ENCODE measurements around the gene TNIP2.

TNIP2 gene

DNA sequence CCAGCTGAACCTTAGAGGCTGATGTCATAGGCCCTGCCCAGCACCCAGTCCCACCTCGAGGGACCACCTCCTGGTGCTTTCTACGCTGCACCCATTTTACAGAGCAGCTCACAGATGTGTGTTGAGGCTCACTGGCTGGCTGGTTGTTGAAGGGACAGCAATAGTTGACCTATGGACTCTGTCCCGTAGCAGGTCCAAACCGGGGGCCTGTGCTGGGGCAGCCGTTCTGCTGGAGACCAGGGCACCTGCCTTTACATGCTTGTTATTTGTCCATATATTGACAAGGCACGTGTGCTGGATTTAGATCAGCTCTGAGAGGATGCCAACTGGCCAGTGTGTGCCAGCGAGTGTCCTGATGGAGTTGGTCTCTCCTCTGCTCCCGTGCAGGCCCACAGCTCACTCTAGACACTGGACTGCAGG lies 58.1 kb downstream of the TNIP2 start:
- H3K27ac ChIP-seq (ENCODE audit: insufficient read depth, low read depth, low read length, poor library complexity, severe bottlenecking), result no peak overlapping the region
- H3K27me3 ChIP-seq (ENCODE audit: control insufficient read depth, insufficient read depth, low read length, poor library complexity, severe bottlenecking), result no peaks in the 10 kb centered on the region
- peaks cover 79% of the 10 kb centered on the region for H3K36me3 ChIP-seq (ENCODE audit: control insufficient read depth, insufficient read depth, low read length)
- no peak overlapping the region for H3K4me3 ChIP-seq (ENCODE audit: insufficient read depth, low read depth, low read length)
- no peaks in the 10 kb centered on the region for H3K9me3 ChIP-seq (ENCODE audit: control insufficient read depth, low read length)
- 95% methylated on average over 8 of the region's 8 CpGs for WGBS, 2 experiments
- H3K4me1 ChIP-seq (ENCODE audit: control insufficient read depth, insufficient read depth, low read length), result no peaks in the 10 kb centered on the region

DNA sequence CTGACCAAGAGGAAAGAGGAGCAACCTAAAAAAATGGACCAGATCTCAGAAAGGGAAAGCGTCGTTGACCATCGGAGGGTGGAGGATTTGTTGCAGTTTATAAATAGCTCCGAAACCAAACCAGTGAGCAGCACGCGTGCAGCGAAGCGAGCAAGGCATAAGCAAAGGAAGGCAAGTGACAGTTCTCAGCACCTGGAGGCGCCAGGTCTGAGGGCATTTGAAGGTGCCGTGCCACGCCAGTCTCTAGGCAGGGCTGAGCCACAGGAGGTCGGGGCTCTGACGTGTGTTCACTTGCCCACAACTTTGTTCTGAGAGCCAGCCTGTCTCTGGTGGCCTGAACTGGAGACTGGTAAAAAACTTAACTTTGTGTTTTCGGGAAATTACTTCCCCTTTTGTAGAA lies 59.7 kb downstream of the TNIP2 start:
- peaks cover 74% of the 10 kb centered on the region for H3K36me3 ChIP-seq (ENCODE audit: control insufficient read depth, insufficient read depth, low read length)
- H3K27me3 ChIP-seq (ENCODE audit: control insufficient read depth, insufficient read depth, low read length, poor library complexity, severe bottlenecking), result no peaks in the 10 kb centered on the region
- H3K4me1 ChIP-seq (ENCODE audit: control insufficient read depth, insufficient read depth, low read length), result no peaks in the 10 kb centered on the region
- WGBS, 2 experiments, result 93 to 95% methylated on average over 14 of the region's 14 CpGs
- no peak overlapping the region for H3K27ac ChIP-seq (ENCODE audit: insufficient read depth, low read depth, low read length, poor library complexity, severe bottlenecking)
- no peak overlapping the region for H3K4me3 ChIP-seq (ENCODE audit: insufficient read depth, low read depth, low read length)
- H3K9me3 ChIP-seq (ENCODE audit: control insufficient read depth, low read length), result no peaks in the 10 kb centered on the region

- peaks cover 72% of the 10 kb centered on the region for H3K36me3 ChIP-seq (ENCODE audit: control insufficient read depth, insufficient read depth, low read length)
- H3K27ac ChIP-seq (ENCODE audit: insufficient read depth, low read depth, low read length, poor library complexity, severe bottlenecking), result no peak overlapping the region
- no peaks in the 10 kb centered on the region for H3K9me3 ChIP-seq (ENCODE audit: control insufficient read depth, low read length)
- H3K4me1 ChIP-seq (ENCODE audit: control insufficient read depth, insufficient read depth, low read length), result no peaks in the 10 kb centered on the region
- H3K27me3 ChIP-seq (ENCODE audit: control insufficient read depth, insufficient read depth, low read length, poor library complexity, severe bottlenecking), result no peaks in the 10 kb centered on the region
- 93 to 99% methylated on average over 4 to 5 of the region's 5 CpGs for WGBS, 2 experiments
- no peak overlapping the region for H3K4me3 ChIP-seq (ENCODE audit: insufficient read depth, low read depth, low read length)
Observed at GRCh38 chr4:2695346-2696060, 60.6 kb downstream of the TNIP2 start.

DNA sequence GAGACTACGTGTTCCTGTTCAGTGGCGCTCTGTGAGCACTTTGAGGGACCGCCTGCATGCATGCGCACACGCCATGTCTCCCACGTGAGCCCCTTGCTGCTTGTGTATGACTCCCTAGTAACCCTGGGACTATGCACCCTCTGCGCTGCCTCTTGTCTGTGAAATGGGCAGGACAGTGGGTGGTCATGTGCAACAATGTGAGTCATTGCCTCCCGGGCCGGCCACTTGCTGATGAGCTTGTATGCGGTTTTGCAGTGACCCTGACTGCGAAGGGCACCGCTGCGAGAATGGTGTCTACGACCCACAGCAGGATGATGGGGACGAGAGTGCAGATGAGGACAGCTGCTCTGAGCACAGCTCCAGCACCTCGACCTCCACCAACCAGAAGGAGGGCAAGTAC lies 61.4 kb downstream of the TNIP2 start:
- H3K36me3 ChIP-seq (ENCODE audit: control insufficient read depth, insufficient read depth, low read length), result peaks cover 66% of the 10 kb centered on the region
- no peaks in the 10 kb centered on the region for H3K9me3 ChIP-seq (ENCODE audit: control insufficient read depth, low read length)
- WGBS, 2 experiments, result 95 to 96% methylated on average over 16 of the region's 16 CpGs
- no peaks in the 10 kb centered on the region for H3K27me3 ChIP-seq (ENCODE audit: control insufficient read depth, insufficient read depth, low read length, poor library complexity, severe bottlenecking)
- H3K4me1 ChIP-seq (ENCODE audit: control insufficient read depth, insufficient read depth, low read length), result no peaks in the 10 kb centered on the region
- no peak overlapping the region for H3K27ac ChIP-seq (ENCODE audit: insufficient read depth, low read depth, low read length, poor library complexity, severe bottlenecking)
- no peak overlapping the region for H3K4me3 ChIP-seq (ENCODE audit: insufficient read depth, low read depth, low read length)

DNA sequence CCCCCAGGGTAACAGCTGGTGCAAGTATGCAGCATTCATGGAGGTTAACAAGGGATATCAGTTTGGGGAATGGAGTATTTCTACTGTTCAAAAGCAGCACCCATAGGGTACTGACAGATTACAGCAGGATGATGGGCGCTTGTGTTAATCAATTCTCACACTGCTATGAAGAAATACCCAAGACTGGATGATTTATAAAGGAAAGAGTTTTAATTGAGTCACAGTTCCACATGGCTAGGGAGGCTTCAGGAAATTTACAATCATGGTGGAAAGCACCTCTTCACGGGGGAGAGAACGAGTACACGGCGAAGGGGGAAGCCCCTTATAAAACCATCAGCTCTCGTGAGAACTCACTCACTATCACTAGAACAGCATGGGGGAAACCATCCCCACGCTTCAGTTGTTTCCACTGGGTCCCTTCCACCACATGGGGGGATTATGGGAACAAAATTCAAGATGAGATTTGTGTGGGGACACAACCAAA lies 64.1 kb downstream of the TNIP2 start:
- H3K36me3 ChIP-seq (ENCODE audit: control insufficient read depth, insufficient read depth, low read length), result peaks cover 52% of the 10 kb centered on the region
- H3K27ac ChIP-seq (ENCODE audit: insufficient read depth, low read depth, low read length, poor library complexity, severe bottlenecking), result no peak overlapping the region
- no peak overlapping the region for H3K4me3 ChIP-seq (ENCODE audit: insufficient read depth, low read depth, low read length)
- no peaks in the 10 kb centered on the region for H3K4me1 ChIP-seq (ENCODE audit: control insufficient read depth, insufficient read depth, low read length)
- 93% methylated on average over 7 of the region's 7 CpGs for WGBS, 2 experiments
- no peaks in the 10 kb centered on the region for H3K9me3 ChIP-seq (ENCODE audit: control insufficient read depth, low read length)
- H3K27me3 ChIP-seq (ENCODE audit: control insufficient read depth, insufficient read depth, low read length, poor library complexity, severe bottlenecking), result no peaks in the 10 kb centered on the region
